K562 (cell line): Measurements from ENCODE around the gene DYSF.

Experiments
- SIN3B ChIP-seq: fragments of 450-650 bp; IDR thresholded peaks from 2 replicates; pipeline ENCODE4 v1.6.1; 2017; ENCODE audit warnings: low read depth, mild to moderate bottlenecking, moderate library complexity
- TF ChIP-seq, protein P1 (sequence below): sonication (generic); formaldehyde crosslinking; IDR thresholded peaks from 2 replicates; pipeline ENCODE4 v1.8.0; 2023; ENCODE audit warnings: missing genetic modification reagents, mild to moderate bottlenecking, borderline replicate concordance

DNA sequence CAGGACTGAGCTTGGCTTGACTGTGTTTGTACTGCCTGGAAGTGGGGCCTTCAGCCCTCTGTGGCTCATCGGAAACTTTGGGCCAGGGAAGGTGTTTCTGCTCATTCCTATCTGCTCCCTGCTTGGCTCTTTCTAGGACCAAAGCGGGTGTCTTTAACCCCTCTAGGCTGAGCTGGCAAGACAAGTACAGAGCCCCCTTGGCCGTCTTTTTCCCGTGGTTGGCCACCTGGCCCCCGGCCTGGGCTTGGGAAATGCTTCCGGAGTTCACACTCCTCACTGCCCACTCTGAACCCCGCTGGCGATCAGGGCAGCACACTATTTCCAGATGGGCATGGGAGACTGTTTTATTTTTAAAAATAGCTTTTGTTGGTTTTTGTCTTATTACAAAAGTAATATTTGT, 243.0 kb downstream of the DYSF start:
- TF ChIP-seq, protein P1, sequence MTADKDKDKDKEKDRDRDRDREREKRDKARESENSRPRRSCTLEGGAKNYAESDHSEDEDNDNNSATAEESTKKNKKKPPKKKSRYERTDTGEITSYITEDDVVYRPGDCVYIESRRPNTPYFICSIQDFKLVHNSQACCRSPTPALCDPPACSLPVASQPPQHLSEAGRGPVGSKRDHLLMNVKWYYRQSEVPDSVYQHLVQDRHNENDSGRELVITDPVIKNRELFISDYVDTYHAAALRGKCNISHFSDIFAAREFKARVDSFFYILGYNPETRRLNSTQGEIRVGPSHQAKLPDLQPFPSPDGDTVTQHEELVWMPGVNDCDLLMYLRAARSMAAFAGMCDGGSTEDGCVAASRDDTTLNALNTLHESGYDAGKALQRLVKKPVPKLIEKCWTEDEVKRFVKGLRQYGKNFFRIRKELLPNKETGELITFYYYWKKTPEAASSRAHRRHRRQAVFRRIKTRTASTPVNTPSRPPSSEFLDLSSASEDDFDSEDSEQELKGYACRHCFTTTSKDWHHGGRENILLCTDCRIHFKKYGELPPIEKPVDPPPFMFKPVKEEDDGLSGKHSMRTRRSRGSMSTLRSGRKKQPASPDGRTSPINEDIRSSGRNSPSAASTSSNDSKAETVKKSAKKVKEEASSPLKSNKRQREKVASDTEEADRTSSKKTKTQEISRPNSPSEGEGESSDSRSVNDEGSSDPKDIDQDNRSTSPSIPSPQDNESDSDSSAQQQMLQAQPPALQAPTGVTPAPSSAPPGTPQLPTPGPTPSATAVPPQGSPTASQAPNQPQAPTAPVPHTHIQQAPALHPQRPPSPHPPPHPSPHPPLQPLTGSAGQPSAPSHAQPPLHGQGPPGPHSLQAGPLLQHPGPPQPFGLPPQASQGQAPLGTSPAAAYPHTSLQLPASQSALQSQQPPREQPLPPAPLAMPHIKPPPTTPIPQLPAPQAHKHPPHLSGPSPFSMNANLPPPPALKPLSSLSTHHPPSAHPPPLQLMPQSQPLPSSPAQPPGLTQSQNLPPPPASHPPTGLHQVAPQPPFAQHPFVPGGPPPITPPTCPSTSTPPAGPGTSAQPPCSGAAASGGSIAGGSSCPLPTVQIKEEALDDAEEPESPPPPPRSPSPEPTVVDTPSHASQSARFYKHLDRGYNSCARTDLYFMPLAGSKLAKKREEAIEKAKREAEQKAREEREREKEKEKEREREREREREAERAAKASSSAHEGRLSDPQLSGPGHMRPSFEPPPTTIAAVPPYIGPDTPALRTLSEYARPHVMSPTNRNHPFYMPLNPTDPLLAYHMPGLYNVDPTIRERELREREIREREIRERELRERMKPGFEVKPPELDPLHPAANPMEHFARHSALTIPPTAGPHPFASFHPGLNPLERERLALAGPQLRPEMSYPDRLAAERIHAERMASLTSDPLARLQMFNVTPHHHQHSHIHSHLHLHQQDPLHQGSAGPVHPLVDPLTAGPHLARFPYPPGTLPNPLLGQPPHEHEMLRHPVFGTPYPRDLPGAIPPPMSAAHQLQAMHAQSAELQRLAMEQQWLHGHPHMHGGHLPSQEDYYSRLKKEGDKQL (CRISPR knock-in tag): no peak
- no peak for TF ChIP-seq SIN3B
